HEK293 (cell line): Measurements from ENCODE around the gene RALGAPA2.

Experiments used
- TCF7L2 ChIP-seq: IDR thresholded peaks from 2 replicates; pipeline ENCODE4 v1.6.1; 2011; ENCODE audit warnings: low read depth, mild to moderate bottlenecking, inconsistent platforms, low read length, moderate library complexity, borderline replicate concordance
- ZNF146 ChIP-seq: fragments of 450-650 bp; formaldehyde crosslinking; IDR thresholded peaks from 2 replicates; pipeline ENCODE4 v1.5.1; 2016; ENCODE audit warnings: missing biosample characterization, missing genetic modification characterization
- ZNF157 ChIP-seq: fragments of 450-650 bp; formaldehyde crosslinking; IDR thresholded peaks from 2 replicates; pipeline ENCODE4 v1.5.1; 2016; ENCODE audit warnings: missing biosample characterization, missing genetic modification characterization
- ZNF16 ChIP-seq: fragments of 450-650 bp; formaldehyde crosslinking; IDR thresholded peaks from 2 replicates; pipeline ENCODE4 v1.5.1; 2016; ENCODE audit warnings: low read depth, missing biosample characterization, missing genetic modification characterization
- ZNF404 ChIP-seq: fragments of 450-650 bp; formaldehyde crosslinking; IDR thresholded peaks from 2 replicates; pipeline ENCODE4 v1.5.1; 2017; ENCODE audit warnings: missing biosample characterization, missing genetic modification characterization
- ZNF501 ChIP-seq: fragments of 450-650 bp; formaldehyde crosslinking; IDR thresholded peaks from 2 replicates; pipeline ENCODE4 v1.5.1; 2016; ENCODE audit warnings: missing biosample characterization, missing genetic modification characterization
- ZNF548 ChIP-seq: fragments of 450-650 bp; formaldehyde crosslinking; IDR thresholded peaks from 2 replicates; pipeline ENCODE4 v1.5.1; 2016; ENCODE audit warnings: missing biosample characterization, missing genetic modification characterization
- ZNF639 ChIP-seq: fragments of 450-650 bp; formaldehyde crosslinking; IDR thresholded peaks from 2 replicates; pipeline ENCODE4 v1.5.1; 2016; ENCODE audit warnings: missing biosample characterization, missing genetic modification characterization
- ZNF792 ChIP-seq: fragments of 450-650 bp; formaldehyde crosslinking; IDR thresholded peaks from 2 replicates; pipeline ENCODE4 v1.5.1; 2016; ENCODE audit warnings: missing biosample characterization, missing genetic modification characterization
- TF ChIP-seq, protein P1 (sequence below): fragments of 450-650 bp; formaldehyde crosslinking; IDR thresholded peaks from 2 replicates; pipeline ENCODE4 v1.5.1; 2016; ENCODE audit warnings: missing biosample characterization, missing genetic modification characterization
- TF ChIP-seq, protein P2 (sequence below): fragments of 450-650 bp; formaldehyde crosslinking; IDR thresholded peaks from 2 replicates; pipeline ENCODE4 v1.5.1; 2016; ENCODE audit warnings: missing biosample characterization, missing genetic modification characterization
- TF ChIP-seq, protein P3 (sequence below): fragments of 450-650 bp; formaldehyde crosslinking; IDR thresholded peaks from 2 replicates; pipeline ENCODE4 v1.5.1; 2017; ENCODE audit warnings: missing biosample characterization, mild to moderate bottlenecking, missing genetic modification characterization, moderate library complexity
- TF ChIP-seq, protein P4 (sequence below): fragments of 450-650 bp; formaldehyde crosslinking; IDR thresholded peaks from 2 replicates; pipeline ENCODE4 v1.5.1; 2016; ENCODE audit warnings: missing biosample characterization, missing genetic modification characterization

DNA sequence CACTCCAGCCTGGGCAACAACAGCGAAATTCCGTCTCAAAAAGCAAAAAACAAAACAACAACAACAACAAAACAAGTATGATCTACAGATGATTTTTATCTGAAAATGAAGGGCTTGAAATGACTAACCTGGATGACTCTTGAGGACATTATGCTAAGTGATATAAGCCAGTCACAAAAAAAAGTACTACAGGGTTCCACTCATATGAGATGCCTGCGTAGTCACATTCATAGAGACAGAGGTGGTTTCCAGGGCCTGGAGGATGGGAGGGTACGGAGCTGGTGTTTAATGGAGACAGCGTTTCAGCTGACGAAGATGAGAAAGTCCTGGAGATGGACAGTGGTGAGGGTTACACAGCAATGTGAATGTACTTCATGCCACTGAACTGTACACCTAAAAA, 352.8 kb downstream of the RALGAPA2 start:
- TF ChIP-seq, protein P1, sequence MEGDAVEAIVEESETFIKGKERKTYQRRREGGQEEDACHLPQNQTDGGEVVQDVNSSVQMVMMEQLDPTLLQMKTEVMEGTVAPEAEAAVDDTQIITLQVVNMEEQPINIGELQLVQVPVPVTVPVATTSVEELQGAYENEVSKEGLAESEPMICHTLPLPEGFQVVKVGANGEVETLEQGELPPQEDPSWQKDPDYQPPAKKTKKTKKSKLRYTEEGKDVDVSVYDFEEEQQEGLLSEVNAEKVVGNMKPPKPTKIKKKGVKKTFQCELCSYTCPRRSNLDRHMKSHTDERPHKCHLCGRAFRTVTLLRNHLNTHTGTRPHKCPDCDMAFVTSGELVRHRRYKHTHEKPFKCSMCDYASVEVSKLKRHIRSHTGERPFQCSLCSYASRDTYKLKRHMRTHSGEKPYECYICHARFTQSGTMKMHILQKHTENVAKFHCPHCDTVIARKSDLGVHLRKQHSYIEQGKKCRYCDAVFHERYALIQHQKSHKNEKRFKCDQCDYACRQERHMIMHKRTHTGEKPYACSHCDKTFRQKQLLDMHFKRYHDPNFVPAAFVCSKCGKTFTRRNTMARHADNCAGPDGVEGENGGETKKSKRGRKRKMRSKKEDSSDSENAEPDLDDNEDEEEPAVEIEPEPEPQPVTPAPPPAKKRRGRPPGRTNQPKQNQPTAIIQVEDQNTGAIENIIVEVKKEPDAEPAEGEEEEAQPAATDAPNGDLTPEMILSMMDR (tag by site-specific recombination): no peak
- TF ChIP-seq ZNF639 (no peak), ZNF501 (no peak), ZNF16 (tag by site-specific recombination) (no peak), TCF7L2 (no peak), ZNF146 (tag by site-specific recombination) (no peak), ZNF792 (tag by site-specific recombination) (no peak), ZNF404 (no peak), ZNF157 (tag by site-specific recombination) (no peak), ZNF548 (tag by site-specific recombination) (no peak)
- TF ChIP-seq, protein P2, sequence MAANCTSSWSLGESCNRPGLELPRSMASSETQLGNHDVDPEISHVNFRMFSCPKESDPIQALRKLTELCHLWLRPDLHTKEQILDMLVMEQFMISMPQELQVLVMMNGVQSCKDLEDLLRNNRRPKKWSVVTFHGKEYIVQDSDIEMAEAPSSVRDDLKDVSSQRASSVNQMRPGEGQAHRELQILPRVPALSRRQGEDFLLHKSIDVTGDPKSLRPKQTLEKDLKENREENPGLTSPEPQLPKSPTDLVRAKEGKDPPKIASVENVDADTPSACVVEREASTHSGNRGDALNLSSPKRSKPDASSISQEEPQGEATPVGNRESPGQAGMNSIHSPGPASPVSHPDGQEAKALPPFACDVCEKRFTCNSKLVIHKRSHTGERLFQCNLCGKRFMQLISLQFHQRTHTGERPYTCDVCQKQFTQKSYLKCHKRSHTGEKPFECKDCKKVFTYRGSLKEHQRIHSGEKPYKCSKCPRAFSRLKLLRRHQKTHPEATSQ (tag by site-specific recombination): no peak
- TF ChIP-seq, protein P3, sequence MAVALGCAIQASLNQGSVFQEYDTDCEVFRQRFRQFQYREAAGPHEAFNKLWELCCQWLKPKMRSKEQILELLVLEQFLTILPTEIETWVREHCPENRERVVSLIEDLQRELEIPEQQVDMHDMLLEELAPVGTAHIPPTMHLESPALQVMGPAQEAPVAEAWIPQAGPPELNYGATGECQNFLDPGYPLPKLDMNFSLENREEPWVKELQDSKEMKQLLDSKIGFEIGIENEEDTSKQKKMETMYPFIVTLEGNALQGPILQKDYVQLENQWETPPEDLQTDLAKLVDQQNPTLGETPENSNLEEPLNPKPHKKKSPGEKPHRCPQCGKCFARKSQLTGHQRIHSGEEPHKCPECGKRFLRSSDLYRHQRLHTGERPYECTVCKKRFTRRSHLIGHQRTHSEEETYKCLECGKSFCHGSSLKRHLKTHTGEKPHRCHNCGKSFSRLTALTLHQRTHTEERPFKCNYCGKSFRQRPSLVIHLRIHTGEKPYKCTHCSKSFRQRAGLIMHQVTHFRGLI (tag by site-specific recombination): no peak
- TF ChIP-seq, protein P4, sequence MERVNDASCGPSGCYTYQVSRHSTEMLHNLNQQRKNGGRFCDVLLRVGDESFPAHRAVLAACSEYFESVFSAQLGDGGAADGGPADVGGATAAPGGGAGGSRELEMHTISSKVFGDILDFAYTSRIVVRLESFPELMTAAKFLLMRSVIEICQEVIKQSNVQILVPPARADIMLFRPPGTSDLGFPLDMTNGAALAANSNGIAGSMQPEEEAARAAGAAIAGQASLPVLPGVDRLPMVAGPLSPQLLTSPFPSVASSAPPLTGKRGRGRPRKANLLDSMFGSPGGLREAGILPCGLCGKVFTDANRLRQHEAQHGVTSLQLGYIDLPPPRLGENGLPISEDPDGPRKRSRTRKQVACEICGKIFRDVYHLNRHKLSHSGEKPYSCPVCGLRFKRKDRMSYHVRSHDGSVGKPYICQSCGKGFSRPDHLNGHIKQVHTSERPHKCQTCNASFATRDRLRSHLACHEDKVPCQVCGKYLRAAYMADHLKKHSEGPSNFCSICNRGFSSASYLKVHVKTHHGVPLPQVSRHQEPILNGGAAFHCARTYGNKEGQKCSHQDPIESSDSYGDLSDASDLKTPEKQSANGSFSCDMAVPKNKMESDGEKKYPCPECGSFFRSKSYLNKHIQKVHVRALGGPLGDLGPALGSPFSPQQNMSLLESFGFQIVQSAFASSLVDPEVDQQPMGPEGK (tag by site-specific recombination): no peak
